Keratinocyte (primary cell): ENCODE results near the gene HSD17B2. TPM values are rescaled to one million over a fixed set of nuclear protein-coding genes. Genes with fewer than 3 reads are reported as not detected.

ENCODE experiments used
- DNase-seq: peaks from one replicate; pipeline ENCODE4 v3.0.0-alpha.2; 2011; ENCODE audit warnings: low read depth, missing footprints, low spot score
- FAIRE-seq: peaks from 2 replicates; lab custom pipeline; 2011; peaks lifted over from hg19 to GRCh38; lab: Jason Lieb, UNC
- H2AFZ ChIP-seq: 2 replicates; pipeline ENCODE4 v1.6.0; 2012; ENCODE audit warnings: low read length, control low read depth, inconsistent platforms; ENCODE audit not compliant: control insufficient read depth
- H3K27ac ChIP-seq: 2 replicates; pipeline ENCODE4 v1.5.1; 2011; ENCODE audit warnings: low read length; ENCODE audit not compliant: control insufficient read depth, insufficient read depth
- H3K27me3 ChIP-seq: 3 replicates; pipeline ENCODE4 v1.6.0; 2011; ENCODE audit warnings: low read length; ENCODE audit not compliant: control insufficient read depth, insufficient read depth; ENCODE audit errors: extremely low read depth
- H3K36me3 ChIP-seq, 2 experiments: 2 replicates in 1 of 2; 3 replicates in 1 of 2; pipeline ENCODE4 v1.5.1; 2011; ENCODE audit warnings: low read length in 2 of 2, mild to moderate bottlenecking in 1 of 2; ENCODE audit not compliant: control insufficient read depth in 2 of 2, insufficient read depth in 2 of 2; ENCODE audit errors: extremely low read depth in 1 of 2
- H3K4me1 ChIP-seq: 3 replicates; pipeline ENCODE4 v1.5.1; 2011; ENCODE audit warnings: low read length; ENCODE audit not compliant: control insufficient read depth, insufficient read depth; ENCODE audit errors: extremely low read depth
- H3K4me2 ChIP-seq: 3 replicates; pipeline ENCODE4 v1.6.0; 2011; ENCODE audit warnings: low read depth, low read length; ENCODE audit not compliant: control insufficient read depth, insufficient read depth; ENCODE audit errors: extremely low read depth
- H3K4me3 ChIP-seq, 3 experiments: fragments of 200-600 bp in 1 of 3; sonication (generic) in 1 of 3; 2 replicates in 2 of 3; 3 replicates in 1 of 3; pipeline ENCODE4 v1.5.1; 2011 to 2016; ENCODE audit warnings: low read length in 3 of 3, mild to moderate bottlenecking in 3 of 3, control low read depth in 2 of 3, inconsistent platforms in 1 of 3, low read depth in 1 of 3, mixed read lengths in 1 of 3, mixed run types in 1 of 3, moderate library complexity in 1 of 3; ENCODE audit not compliant: control insufficient read depth in 2 of 3, insufficient read depth in 2 of 3; ENCODE audit errors: extremely low read depth in 1 of 3
- H3K79me2 ChIP-seq: 2 replicates; pipeline ENCODE4 v1.6.0; 2012; ENCODE audit warnings: low read length; ENCODE audit not compliant: control insufficient read depth, insufficient read depth
- H3K9ac ChIP-seq: 3 replicates; pipeline ENCODE4 v1.6.0; 2011; ENCODE audit warnings: low read length; ENCODE audit not compliant: control insufficient read depth, insufficient read depth; ENCODE audit errors: extremely low read depth
- H3K9me1 ChIP-seq: 3 replicates; pipeline ENCODE4 v1.6.0; 2011; ENCODE audit warnings: low read length; ENCODE audit not compliant: control insufficient read depth, insufficient read depth; ENCODE audit errors: extremely low read depth
- H3K9me3 ChIP-seq: 2 replicates; pipeline ENCODE4 v1.5.1; 2012; ENCODE audit warnings: low read depth, low read length; ENCODE audit not compliant: control insufficient read depth
- H4K20me1 ChIP-seq: 3 replicates; pipeline ENCODE4 v1.6.0; 2011; ENCODE audit warnings: low read length; ENCODE audit not compliant: control insufficient read depth, insufficient read depth; ENCODE audit errors: extremely low read depth
- CTCF ChIP-seq, 3 experiments: IDR thresholded peaks in 1 of 3; conservative IDR thresholded peaks in 1 of 3; optimal IDR thresholded peaks in 1 of 3; 2 replicates in 2 of 3; 3 replicates in 1 of 3; pipeline versions ENCODE3 to v1.5.1; 2011; ENCODE audit warnings: low read length in 3 of 3, mild to moderate bottlenecking in 3 of 3, moderate library complexity in 2 of 3, control low read depth in 1 of 3, inconsistent platforms in 1 of 3; ENCODE audit not compliant: insufficient read depth in 2 of 3; ENCODE audit errors: extremely low read depth in 1 of 3
- EZH2 ChIP-seq: IDR thresholded peaks from one replicate; pipeline ENCODE4 v1.6.1; 2012; ENCODE audit warnings: inconsistent platforms, mild to moderate bottlenecking, low read length, moderate library complexity
- dilution Hi-C: fragments of 300-500 bp; cut with MboI; formaldehyde crosslinking; loops from one replicate; pipeline ENCODE4 v1.7.0; 2020; ENCODE audit warnings: low sequenced_read_pairs; ENCODE audit not compliant: extremely low pct_ligation_motif_present
- polyA plus RNA-seq, 5 experiments: library from polyadenylated mRNA; depleted of rRNA in 3 of 5; stranded (reverse) in 3 of 5; stranded (forward) in 1 of 5; unstranded in 1 of 5; fragments of >200 nt; gene quantifications; 1 replicate in 1 of 5; 2 replicates in 3 of 5; 3 replicates in 1 of 5; pipeline versions ENCODE4 v1.2.1 to v1.2.3, GENCODE V29; 2011 to 2012; ENCODE audit warnings: missing spikeins in 2 of 5, low read depth in 1 of 5, low replicate concordance in 1 of 5

The HSD17B2 gene
- polyA plus RNA-seq, 1 donor (not counting 4 experiments of a cell fraction or from before 2014, with no cell fraction given) = 3.1 TPM

GRCh38 chr16:82044585-82044911, 9.5 kb downstream of the HSD17B2 start:
- no peaks in the 10 kb centered on the region for H3K79me2 ChIP-seq
- H3K27me3 ChIP-seq = no peaks in the 10 kb centered on the region
- H3K4me3 ChIP-seq = no peak overlapping the region
- H2AFZ ChIP-seq = no peak overlapping the region
- H3K36me3 ChIP-seq = no peaks in the 10 kb centered on the region
- H3K4me1 ChIP-seq = peaks cover 9% of the 10 kb centered on the region
- H3K9me1 ChIP-seq = no peaks in the 10 kb centered on the region
- H3K27ac ChIP-seq = no peak overlapping the region
- TF ChIP-seq EZH2 (no peak), CTCF (optimal IDR thresholded peaks at IDR 0.05 in 1 of 3, IDR thresholded peaks at IDR 0.05 in 1 of 3, conservative IDR thresholded peaks at IDR 0.05 in 1 of 3; ENCODE audit: extremely low read depth in 1 of 3, insufficient read depth in 2 of 3, low read length in 3 of 3) (no peak)
- FAIRE-seq = no peak
- no peaks in the 10 kb centered on the region for H3K9me3 ChIP-seq
- dilution Hi-C loops = no loop called here
- H3K9ac ChIP-seq = no peak overlapping the region
- H4K20me1 ChIP-seq = no peaks in the 10 kb centered on the region
- DNase-seq = no peak
- H3K4me2 ChIP-seq = no peak overlapping the region

GRCh38 chr16:82045465-82045864, 10.4 kb downstream of the HSD17B2 start:
- Histone ChIP-seq H3K27ac (no peak overlapping the region), H3K9me3 (no peaks in the 10 kb centered on the region), H2AFZ (no peak overlapping the region), H3K4me1 (peaks cover 9% of the 10 kb centered on the region), H4K20me1 (no peaks in the 10 kb centered on the region), H3K4me3 (no peak overlapping the region), H3K4me2 (no peak overlapping the region), H3K9me1 (no peaks in the 10 kb centered on the region), H3K9ac (no peak overlapping the region), H3K27me3 (no peaks in the 10 kb centered on the region), H3K36me3 (no peaks in the 10 kb centered on the region), H3K79me2 (no peaks in the 10 kb centered on the region)
- FAIRE-seq (no peak), DNase-seq (no peak)
- dilution Hi-C loops = no loop called here
- no peak for TF ChIP-seq CTCF (optimal IDR thresholded peaks at IDR 0.05 in 1 of 3, IDR thresholded peaks at IDR 0.05 in 1 of 3, conservative IDR thresholded peaks at IDR 0.05 in 1 of 3; ENCODE audit: extremely low read depth in 1 of 3, insufficient read depth in 2 of 3, low read length in 3 of 3)
- no peak for TF ChIP-seq EZH2
